IPS DF 19.7 (cell line): ENCODE data around the gene CBFB.
"Not testable (repeated sequence)": the region's sequence is repeated elsewhere in the genome, so short reads cannot be mapped to it uniquely, and the experiment has no call there.

Experiments used
- DNase-seq: peaks from one replicate; pipeline ENCODE4 v3.0.0-alpha.2; 2013; ENCODE audit warnings: low read depth, low spot score

Gene CBFB

GRCh38 chr16:67098599-67098998 lies 69.7 kb downstream of the CBFB start:
- DNase-seq: no peak

- DNase-seq: no peak
These were observed 71.8 kb downstream of the CBFB start for GRCh38 chr16:67100569-67101310.

GRCh38 chr16:67101311-67102082 lies 72.5 kb downstream of the CBFB start:
- no peak for DNase-seq

- peak; percentile 33 for DNase-seq
These were observed 75.1 kb downstream of the CBFB start for GRCh38 chr16:67104061-67104460.

- DNase-seq: no peak
These were observed 75.9 kb downstream of the CBFB start for GRCh38 chr16:67104845-67105244.

GRCh38 chr16:67105246-67105645 lies 76.3 kb downstream of the CBFB start:
- DNase-seq: no peak

- no peak for DNase-seq
These were observed 76.9 kb downstream of the CBFB start for GRCh38 chr16:67105881-67106280.

- no peak for DNase-seq
These were observed 79.5 kb downstream of the CBFB start for GRCh38 chr16:67108489-67108888.

- no peak for DNase-seq
These were observed 80.0 kb downstream of the CBFB start for GRCh38 chr16:67108931-67109406.

- peak; percentile 65 for DNase-seq
These were observed 80.6 kb downstream of the CBFB start, which contains the start of gene PHAF1 for GRCh38 chr16:67109407-67110135. Gene PHAF1 (plus strand): TSS chr16:67109941. CDS start chr16:67110176, 235 bp downstream.

- no peak for DNase-seq
These were observed 83.0 kb downstream of the CBFB start for GRCh38 chr16:67111951-67112444.

- DNase-seq: no peak
These were observed 83.8 kb downstream of the CBFB start for GRCh38 chr16:67112591-67113399.

GRCh38 chr16:67114793-67115192 lies 85.8 kb downstream of the CBFB start:
- no peak for DNase-seq

GRCh38 chr16:67115639-67116038 lies 86.7 kb downstream of the CBFB start:
- DNase-seq: no peak

- no peak for DNase-seq
These were observed 87.7 kb downstream of the CBFB start for GRCh38 chr16:67116388-67117311.

- no peak for DNase-seq
These were observed 88.8 kb downstream of the CBFB start for GRCh38 chr16:67117716-67118115.

GRCh38 chr16:67120025-67120424 lies 91.1 kb downstream of the CBFB start:
- DNase-seq: no peak

- DNase-seq: not testable (repeated sequence)
These were observed 93.8 kb downstream of the CBFB start for GRCh38 chr16:67122799-67123198.

GRCh38 chr16:67128417-67128816 lies 99.5 kb downstream of the CBFB start:
- no peak for DNase-seq

GRCh38 chr16:67128887-67129286 lies 99.9 kb downstream of the CBFB start:
- no peak for DNase-seq
